B cell (primary cell): ENCODE measurements around the gene NFIB. TPM values are rescaled to one million over a fixed set of nuclear protein-coding genes. Genes with fewer than 3 reads are reported as not detected.

Experiments
- ATAC-seq: fragments of 200-7000 bp; cut with Tn5 transposase; one replicate; pipeline ENCODE4 v1.10.0; 2021; ENCODE audit warnings: low read depth, mild to moderate bottlenecking, moderate number of reproducible peaks, moderate library complexity
- CTCF ChIA-PET: fragments of 350-600 bp; sonication (Branson Sonifier 250); formaldehyde crosslinking; loops from one replicate; lab custom pipeline; 2021; ENCODE audit warnings: antibody characterized with exemption, inconsistent platforms; lab: Charles Lee
- POLR2A ChIA-PET: fragments of 350-600 bp; sonication (Branson Sonifier 250); formaldehyde crosslinking; loops from one replicate; lab custom pipeline; 2021; ENCODE audit warnings: antibody characterized with exemption; lab: Charles Lee
- DNase-seq: peaks from one replicate; pipeline ENCODE4 v3.0.0; 2013
- H2AFZ ChIP-seq: 2 replicates; pipeline ENCODE4 v1.6.1; 2012; ENCODE audit warnings: mild to moderate bottlenecking, low read depth, low read length; ENCODE audit not compliant: insufficient read depth, poor library complexity, severe bottlenecking
- H3K27ac ChIP-seq, 2 donors: 1 replicate in 1 of 2; 2 replicates in 1 of 2; pipeline ENCODE4 v1.5.1; 2012 to 2013; ENCODE audit warnings: low read length in 2 of 2, mild to moderate bottlenecking in 2 of 2, moderate library complexity in 1 of 2
- H3K27me3 ChIP-seq, 4 experiments: fragments of 200-600 bp in 1 of 4; sonication (generic) in 1 of 4; replicated peaks in 1 of 4; 1 replicate in 2 of 4; 2 replicates in 2 of 4; pipeline versions ENCODE4 v1.6.1 to v1.7.0; 2013 to 2016; ENCODE audit warnings: low read length in 3 of 4, mild to moderate bottlenecking in 2 of 4, mixed read lengths in 1 of 4, moderate library complexity in 1 of 4; ENCODE audit not compliant: insufficient read depth in 4 of 4, control insufficient read depth in 3 of 4; ENCODE audit errors: control extremely low read depth in 1 of 4
- H3K36me3 ChIP-seq, 2 experiments: replicated peaks in 1 of 2; 1 replicate in 1 of 2; 2 replicates in 1 of 2; pipeline versions ENCODE4 v1.6.1 to v1.7.1; 2013; ENCODE audit warnings: low read length in 1 of 2; ENCODE audit not compliant: insufficient read depth in 2 of 2, control insufficient read depth in 1 of 2; ENCODE audit errors: control extremely low read depth in 1 of 2, extremely low read depth in 1 of 2
- H3K4me1 ChIP-seq, 2 donors: fragments of 200-600 bp in 1 of 2; sonication (generic) in 1 of 2; 1 replicate in 1 of 2; 2 replicates in 1 of 2; pipeline versions ENCODE4 v1.5.1 to v1.6.1; 2013 to 2017; ENCODE audit warnings: low read length in 2 of 2; ENCODE audit not compliant: control insufficient read depth in 2 of 2, insufficient read depth in 2 of 2
- H3K4me2 ChIP-seq: replicated peaks from 2 replicates; pipeline ENCODE3; 2012; ENCODE audit warnings: mild to moderate bottlenecking, low read depth, low read length; ENCODE audit not compliant: poor library complexity, severe bottlenecking
- H3K4me3 ChIP-seq, 5 experiments: fragments of 200-600 bp in 1 of 5; sonication (generic) in 1 of 5; 1 replicate in 3 of 5; 2 replicates in 2 of 5; pipeline versions ENCODE4 v1.5.1 to v1.7.0; 2011 to 2016; ENCODE audit warnings: low read length in 4 of 5, mild to moderate bottlenecking in 4 of 5, low read depth in 2 of 5, control low read depth in 1 of 5, moderate library complexity in 1 of 5; ENCODE audit not compliant: insufficient read depth in 1 of 5; ENCODE audit errors: control extremely low read depth in 1 of 5, extremely low read depth in 1 of 5
- H3K79me2 ChIP-seq: fragments of 200-600 bp; sonication (generic); one replicate; pipeline ENCODE4 v1.6.0; 2016; ENCODE audit warnings: low read length; ENCODE audit not compliant: control insufficient read depth, insufficient read depth
- H3K9ac ChIP-seq: fragments of 200-600 bp; sonication (generic); 2 replicates; pipeline ENCODE4 v1.6.1; 2017; ENCODE audit warnings: mild to moderate bottlenecking, low read length, moderate library complexity
- H3K9me3 ChIP-seq, 3 donors: one replicate each; pipeline versions ENCODE4 v1.6.1 to v1.7.1; 2013; ENCODE audit warnings: low read length in 2 of 3; ENCODE audit not compliant: control insufficient read depth in 2 of 3, insufficient read depth in 1 of 3; ENCODE audit errors: control extremely low read depth in 1 of 3
- H4K20me1 ChIP-seq: 2 replicates; pipeline ENCODE4 v1.6.0; 2012; ENCODE audit warnings: mild to moderate bottlenecking, low read length; ENCODE audit not compliant: insufficient read depth, control insufficient read depth, poor library complexity, severe bottlenecking
- H3K27ac Mint-ChIP-seq: one replicate; pipeline ENCODE4 v1.8.0; 2021; ENCODE audit warnings: mixed read lengths
- H3K27me3 Mint-ChIP-seq: one replicate; pipeline ENCODE4 v1.8.0; 2021; ENCODE audit warnings: mixed read lengths
- H3K4me1 Mint-ChIP-seq: one replicate; pipeline ENCODE4 v1.8.0; 2021; ENCODE audit warnings: mixed read lengths
- H3K4me3 Mint-ChIP-seq: one replicate; pipeline ENCODE4 v1.8.0; 2021; ENCODE audit warnings: mixed read lengths
- H3K9me3 Mint-ChIP-seq: one replicate; pipeline ENCODE4 v1.8.0; 2022; ENCODE audit warnings: mixed read lengths; ENCODE audit not compliant: insufficient read depth
- EZH2 ChIP-seq: IDR thresholded peaks from 2 replicates; pipeline ENCODE4 v1.6.1; 2012; ENCODE audit warnings: borderline replicate concordance, low read depth, mild to moderate bottlenecking, moderate library complexity, low read length; ENCODE audit not compliant: insufficient read depth, poor library complexity, severe bottlenecking
- WGBS: methylation state at CpG from one replicate; pipeline ENCODE4 v1.1.5; 2013; ENCODE audit warnings: missing lambda C conversion rate; ENCODE audit not compliant: insufficient coverage; 5-methylcytosine and 5-hydroxymethylcytosine counted together
- intact Hi-C: fragments of 100-400 bp; cut with micrococcal nuclease; formaldehyde crosslinking; loops from one replicate; pipeline ENCODE4 v1.10.0; 2022
- polyA plus RNA-seq: library from polyadenylated mRNA; depleted of rRNA; stranded (reverse); fragments of >200 nt; gene quantifications from 2 replicates; pipeline ENCODE4 v1.2.3, GENCODE V29; 2012
- total RNA-seq, 2 donors: library from RNA; stranded (reverse); fragments of 120-200 nt in 1 of 2; gene quantifications; 1 replicate in 1 of 2; 2 replicates in 1 of 2; pipeline versions ENCODE4 v1.2.3 to v1.2.4, GENCODE V29; 2013 to 2022
- TF ChIP-seq, protein P1 (sequence below): fragments of 200-600 bp; IDR thresholded peaks from one replicate; pipeline ENCODE4 v1.8.0; 2022; ENCODE audit warnings: antibody characterized with exemption, mild to moderate bottlenecking

NFIB gene
- total and polyA plus RNA-seq, 2 donors (not counting 1 experiment from before 2014, with no cell fraction given): not detected

- ATAC-seq (no peak), DNase-seq (no peak)
- 50% methylated on average over 1 of the region's 2 CpGs for WGBS
- H3K4me1 ChIP-seq: peaks cover 8 to 10% of the 10 kb centered on the region in 2 donors
- H2AFZ ChIP-seq: no peak overlapping the region
- TF ChIP-seq, protein P1, sequence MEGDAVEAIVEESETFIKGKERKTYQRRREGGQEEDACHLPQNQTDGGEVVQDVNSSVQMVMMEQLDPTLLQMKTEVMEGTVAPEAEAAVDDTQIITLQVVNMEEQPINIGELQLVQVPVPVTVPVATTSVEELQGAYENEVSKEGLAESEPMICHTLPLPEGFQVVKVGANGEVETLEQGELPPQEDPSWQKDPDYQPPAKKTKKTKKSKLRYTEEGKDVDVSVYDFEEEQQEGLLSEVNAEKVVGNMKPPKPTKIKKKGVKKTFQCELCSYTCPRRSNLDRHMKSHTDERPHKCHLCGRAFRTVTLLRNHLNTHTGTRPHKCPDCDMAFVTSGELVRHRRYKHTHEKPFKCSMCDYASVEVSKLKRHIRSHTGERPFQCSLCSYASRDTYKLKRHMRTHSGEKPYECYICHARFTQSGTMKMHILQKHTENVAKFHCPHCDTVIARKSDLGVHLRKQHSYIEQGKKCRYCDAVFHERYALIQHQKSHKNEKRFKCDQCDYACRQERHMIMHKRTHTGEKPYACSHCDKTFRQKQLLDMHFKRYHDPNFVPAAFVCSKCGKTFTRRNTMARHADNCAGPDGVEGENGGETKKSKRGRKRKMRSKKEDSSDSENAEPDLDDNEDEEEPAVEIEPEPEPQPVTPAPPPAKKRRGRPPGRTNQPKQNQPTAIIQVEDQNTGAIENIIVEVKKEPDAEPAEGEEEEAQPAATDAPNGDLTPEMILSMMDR: no peak
- no peak for TF ChIP-seq EZH2
- H3K4me3 ChIP-seq: no peak overlapping the region
- Mint-ChIP-seq H3K4me1 (peaks cover 13% of the 10 kb centered on the region), H3K27ac (no peak overlapping the region), H3K4me3 (no peak overlapping the region), H3K9me3 (no peaks in the 10 kb centered on the region), H3K27me3 (peaks cover 65% of the 10 kb centered on the region)
- CTCF ChIA-PET: no interaction called here
- H3K9ac ChIP-seq: no peak overlapping the region
- no peaks in the 10 kb centered on the region for H3K36me3 ChIP-seq
- POLR2A ChIA-PET: no interaction called here
- no peaks in the 10 kb centered on the region for H4K20me1 ChIP-seq
- H3K9me3 ChIP-seq: peaks cover 0 to 13% (median 0%) of the 10 kb centered on the region in 3 donors
- no peak overlapping the region for H3K4me2 ChIP-seq
- intact Hi-C loops: no loop called here
- H3K27ac ChIP-seq: no peak overlapping the region
- no peaks in the 10 kb centered on the region for H3K79me2 ChIP-seq
- H3K27me3 ChIP-seq: peaks cover 0 to 27% (median 24%) of the 10 kb centered on the region in 4 experiments
These were observed 4.5 kb downstream of the NFIB start for GRCh38 chr9:14309403-14309802.

DNA sequence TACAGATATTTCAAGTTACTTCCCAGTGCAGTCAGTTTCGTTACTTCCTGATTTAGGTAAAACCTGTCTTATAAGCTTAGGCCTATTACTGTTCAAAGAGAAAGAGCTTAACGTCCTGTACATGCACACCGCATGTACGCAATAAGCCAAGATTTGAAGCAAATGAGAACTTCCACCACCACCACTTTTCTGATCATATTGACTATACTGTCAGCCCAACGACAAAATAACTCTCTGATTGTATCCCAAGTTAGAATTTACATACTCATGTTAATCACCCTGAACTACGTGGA is 5.1 kb downstream of the NFIB start:
- Mint-ChIP-seq H3K27ac (no peak overlapping the region), H3K27me3 (peaks cover 67% of the 10 kb centered on the region), H3K9me3 (no peaks in the 10 kb centered on the region), H3K4me1 (peaks cover 11% of the 10 kb centered on the region), H3K4me3 (no peak overlapping the region)
- Histone ChIP-seq H3K27me3 (peaks cover 0 to 27% (median 22%) of the 10 kb centered on the region in 4 experiments), H3K4me2 (no peak overlapping the region), H3K79me2 (no peaks in the 10 kb centered on the region), H3K4me3 (no peak overlapping the region), H3K4me1 (peaks cover 6 to 8% of the 10 kb centered on the region in 2 donors), H3K9ac (no peak overlapping the region), H3K36me3 (no peaks in the 10 kb centered on the region), H2AFZ (no peak overlapping the region), H3K9me3 (peaks cover 0 to 13% (median 0%) of the 10 kb centered on the region in 3 donors), H3K27ac (no peak overlapping the region), H4K20me1 (no peaks in the 10 kb centered on the region)
- CTCF ChIA-PET: no interaction called here
- WGBS: 100% methylated on average over 2 of the region's 6 CpGs
- POLR2A ChIA-PET: no interaction called here
- TF ChIP-seq, protein P1: no peak
- DNase-seq (no peak), ATAC-seq (no peak)
- intact Hi-C loops: no loop called here
